ENCODE results near the gene CDCA8. TPM values are rescaled to one million over a fixed set of nuclear protein-coding genes. Genes with fewer than 3 reads are reported as not detected.

CDCA8 gene
- total and polyA plus RNA-seq, 2 of the 8 experiments (the other 6 are each of a cell fraction or from before 2014, with no cell fraction given), result 43.9 to 46.2 TPM

GRCh38 chr1:37708471-37708870, 16.2 kb downstream of the CDCA8 start:
- Histone ChIP-seq H4K91ac (replicated peaks; ENCODE audit: insufficient read length, low read length) (no peak overlapping the region), H3K56ac (replicated peaks; ENCODE audit: insufficient read length, low read depth, low read length) (no peak overlapping the region), H4K5ac (ENCODE audit: insufficient read length, low read depth, low read length) (no peak overlapping the region), H2BK12ac (ENCODE audit: low read depth, low read length) (no peak overlapping the region), H3K23ac (ENCODE audit: insufficient read length) (no peak overlapping the region), H3K79me2 (ENCODE audit: control insufficient read depth in 1 of 2, insufficient read depth in 2 of 2, low read length in 2 of 2) (no peaks in the 10 kb centered on the region), H3K27ac (ENCODE audit: low read depth, low read length) (no peak overlapping the region), H3K4me3 (ENCODE audit: extremely low read depth in 1 of 4, insufficient read depth in 2 of 4, low read depth in 3 of 4, low read length in 4 of 4) (no peak overlapping the region), H3K4me1 (replicated peaks in 1 of 4; ENCODE audit: control insufficient read depth in 3 of 4, insufficient read depth in 4 of 4, low read length in 3 of 4) (no peaks in the 10 kb centered on the region), H3K79me1 (ENCODE audit: low read depth, low read length) (no peaks in the 10 kb centered on the region), H2BK120ac (replicated peaks; ENCODE audit: low read depth, low read length) (no peak overlapping the region), H2BK15ac (ENCODE audit: low read length) (no peak overlapping the region), H3K14ac (ENCODE audit: insufficient read length) (no peak overlapping the region), H4K20me1 (replicated peaks in 1 of 2; ENCODE audit: control insufficient read depth in 1 of 2, insufficient read depth in 2 of 2, low read length in 2 of 2) (peaks cover 2 to 5% of the 10 kb centered on the region in 2 experiments), H3K23me2 (ENCODE audit: low read depth, low read length) (no peaks in the 10 kb centered on the region; the same call in 1 of the 2 replicates), H3K18ac (ENCODE audit: extremely low read depth, low read length) (no peak overlapping the region), H3K9me3 (ENCODE audit: insufficient read depth in 2 of 2, low read depth in 1 of 2, low read length in 1 of 2) (no peaks in the 10 kb centered on the region), H3K36me3 (ENCODE audit: control insufficient read depth in 2 of 4, insufficient read depth in 4 of 4, low read length in 3 of 4) (peaks cover 23 to 57% (median 46%) of the 10 kb centered on the region in 4 experiments), H3K27me3 (replicated peaks in 1 of 4; ENCODE audit: control insufficient read depth in 3 of 4, extremely low read depth in 1 of 4, insufficient read depth in 3 of 4, low read length in 3 of 4) (no peaks in the 10 kb centered on the region), H2BK20ac (ENCODE audit: low read length) (no peak overlapping the region), H3K9ac (replicated peaks in 1 of 4; ENCODE audit: extremely low read depth in 1 of 4, low read depth in 3 of 4, low read length in 3 of 4) (no peak overlapping the region), H2BK5ac (ENCODE audit: low read depth, low read length) (no peak overlapping the region), H2AFZ (ENCODE audit: low read length) (no peak overlapping the region), H3K4ac (replicated peaks; ENCODE audit: insufficient read length, low read depth, low read length) (no peak overlapping the region), H3K4me2 (ENCODE audit: insufficient read depth in 1 of 2, low read depth in 2 of 2, low read length in 2 of 2) (no peak overlapping the region), H4K8ac (ENCODE audit: extremely low read depth, insufficient read depth, low read length) (no peak overlapping the region), H2AK5ac (ENCODE audit: low read depth, low read length) (no peak overlapping the region)
- FAIRE-seq, result no peak
- 86% methylated on average over 4 of the region's 4 CpGs; no CpG with 5 or more reads in 1 of the 2 experiments for WGBS, 2 experiments (ENCODE audit: extremely low coverage in 1 of 2, insufficient coverage in 1 of 2, insufficient read length in 1 of 2, insufficient replicate concordance in 2 of 2, low coverage in 1 of 2, low lambda C conversion rate in 2 of 2, missing lambda C conversion rate in 1 of 2)
- CTCF ChIA-PET (ENCODE audit: partially characterized antibody), result interaction anchor here (1.0 to 1.5 kb wide), 2 partner anchors 12 to 26 kb away, joined by 3 read pairs; no protein-coding TSS in a partner anchor
- POLR2A ChIA-PET (ENCODE audit: partially characterized antibody), result no interaction called here
- no peak for DNase-seq (ENCODE audit: low read depth in 1 of 2, low spot score in 2 of 2)
- no peak for TF ChIP-seq POLR2A (IDR thresholded peaks at IDR 0.05; ENCODE audit: control extremely low read depth in 1 of 2, low read depth in 2 of 2, low read length in 2 of 2)
- TF ChIP-seq E2F6 (IDR thresholded peaks at IDR 0.05), result no peak
- no peak for TF ChIP-seq SP2 (IDR thresholded peaks at IDR 0.05; ENCODE audit: low read length)
- TF ChIP-seq KDM1A (IDR thresholded peaks at IDR 0.05; ENCODE audit: borderline replicate concordance, low read length), result no peak
- TF ChIP-seq MAFK (IDR thresholded peaks at IDR 0.05; ENCODE audit: low read depth, low read length), result no peak
- no peak for TF ChIP-seq ZNF274 (IDR thresholded peaks at IDR 0.05; ENCODE audit: borderline replicate concordance, extremely low read depth, low read length)

Measured in H1 (cell line).